ENCODE results near the gene ZFP90.

Gene ZFP90

GRCh38 chr16:68538880-68539701, at the start of gene ZFP90:
Gene ZFP90, plus strand, starts transcription at chr16:68539291. Its CDS starts 502 bp downstream, at chr16:68539793.
- H3K4me3 ChIP-seq (ENCODE audit: low read depth, low read length) = peak within 1 kb of the TSS; percentile 85
- TF ChIP-seq CTCF (conservative IDR thresholded peaks at IDR 0.05; ENCODE audit: low read depth, low read length) = no peak

GRCh38 chr16:68490358-68490757, 48.7 kb upstream of the ZFP90 start:
- DNase-seq (ENCODE audit: low read depth) = no peak
- no peak for TF ChIP-seq CTCF (conservative IDR thresholded peaks at IDR 0.05; ENCODE audit: low read depth, low read length)
- H3K4me3 ChIP-seq (ENCODE audit: low read depth, low read length) = no peak overlapping the region

More at GRCh38 chr16:68538880-68539701, at the start of gene ZFP90:
- DNase-seq (ENCODE audit: low read depth) = peak; percentile 87

- no peak overlapping the region for H3K4me3 ChIP-seq (ENCODE audit: low read depth, low read length)
- no peak for TF ChIP-seq CTCF (conservative IDR thresholded peaks at IDR 0.05; ENCODE audit: low read depth, low read length)
- peak; percentile 62 for DNase-seq (ENCODE audit: low read depth)
Observed at GRCh38 chr16:68490829-68491575, 48.1 kb upstream of the ZFP90 start.

- no peak for DNase-seq (ENCODE audit: low read depth)
- no peak overlapping the region for H3K4me3 ChIP-seq (ENCODE audit: low read depth, low read length)
- TF ChIP-seq CTCF (conservative IDR thresholded peaks at IDR 0.05; ENCODE audit: low read depth, low read length) = no peak
Observed at GRCh38 chr16:68491576-68491950, 47.5 kb upstream of the ZFP90 start.

GRCh38 chr16:68492151-68492542, 46.9 kb upstream of the ZFP90 start:
- DNase-seq (ENCODE audit: low read depth) = no peak
- H3K4me3 ChIP-seq (ENCODE audit: low read depth, low read length) = no peak overlapping the region
- no peak for TF ChIP-seq CTCF (conservative IDR thresholded peaks at IDR 0.05; ENCODE audit: low read depth, low read length)

- no peak overlapping the region for H3K4me3 ChIP-seq (ENCODE audit: low read depth, low read length)
- no peak for TF ChIP-seq CTCF (conservative IDR thresholded peaks at IDR 0.05; ENCODE audit: low read depth, low read length)
- DNase-seq (ENCODE audit: low read depth) = no peak
Observed at GRCh38 chr16:68492543-68493411, 46.3 kb upstream of the ZFP90 start.
